Measurements from ENCODE around the gene CADPS. TPM values are rescaled to one million over a fixed set of nuclear protein-coding genes. Genes with fewer than 3 reads are reported as not detected.

The CADPS gene
- total RNA-seq, 1 experiment from 2014 or later: not detected

GRCh38 chr3:62378921-62379320, 496.3 kb downstream of the CADPS start:
- BruUV-seq (replicated peaks): no TSS peak
- Histone ChIP-seq H3F3A (ENCODE audit: insufficient read depth, low read depth) (no peaks in the 10 kb centered on the region), H3K9me3 (ENCODE audit: insufficient read depth, low read depth) (no peaks in the 10 kb centered on the region), H3K4me1 (replicated peaks; ENCODE audit: insufficient read depth) (no peaks in the 10 kb centered on the region), H4K20me1 (ENCODE audit: insufficient read depth) (no peaks in the 10 kb centered on the region), H3K27ac (no peak overlapping the region), H3K4me2 (no peak overlapping the region), H3K9me2 (ENCODE audit: insufficient read depth) (no peaks in the 10 kb centered on the region), H3K27me3 (ENCODE audit: insufficient read depth, low read depth) (peaks cover 49% of the 10 kb centered on the region), H3K4me3 (no peak overlapping the region), H2AFZ (no peak overlapping the region), H3K79me2 (ENCODE audit: low read depth) (no peaks in the 10 kb centered on the region), H3K36me3 (ENCODE audit: low read depth) (no peaks in the 10 kb centered on the region)
- no peak for DNase-seq
- TF ChIP-seq CTCF (conservative IDR thresholded peaks at IDR 0.05): no peak
- POLR2A ChIA-PET (ENCODE audit: unreplicated experiment): interaction anchor here (0.5 kb wide), 1 partner anchor 745 kb away, joined by 7 read pairs; no protein-coding TSS in a partner anchor
- CTCF ChIA-PET: no interaction called here
- intact Hi-C loops (cut with micrococcal nuclease; ENCODE audit: unreplicated experiment): no loop called here

- Histone ChIP-seq H3K4me2 (no peak overlapping the region), H4K20me1 (ENCODE audit: insufficient read depth) (no peaks in the 10 kb centered on the region), H3K9me2 (ENCODE audit: insufficient read depth) (no peaks in the 10 kb centered on the region), H3K79me2 (ENCODE audit: low read depth) (no peaks in the 10 kb centered on the region), H3K9me3 (ENCODE audit: insufficient read depth, low read depth) (no peaks in the 10 kb centered on the region), H3K4me1 (replicated peaks; ENCODE audit: insufficient read depth) (no peaks in the 10 kb centered on the region), H2AFZ (no peak overlapping the region), H3F3A (ENCODE audit: insufficient read depth, low read depth) (no peaks in the 10 kb centered on the region), H3K36me3 (ENCODE audit: low read depth) (no peaks in the 10 kb centered on the region), H3K27me3 (ENCODE audit: insufficient read depth, low read depth) (peaks cover 49% of the 10 kb centered on the region), H3K27ac (no peak overlapping the region), H3K4me3 (no peak overlapping the region)
- POLR2A ChIA-PET (ENCODE audit: unreplicated experiment): no interaction called here
- no TSS peak for BruUV-seq (replicated peaks)
- TF ChIP-seq CTCF (conservative IDR thresholded peaks at IDR 0.05) (no peak), EZH2 (IDR thresholded peaks at IDR 0.05; ENCODE audit: low read depth) (no peak)
- CTCF ChIA-PET: no interaction called here
- intact Hi-C loops (cut with micrococcal nuclease; ENCODE audit: unreplicated experiment): no loop called here
- DNase-seq: no peak
These were observed 496.9 kb downstream of the CADPS start for GRCh38 chr3:62378311-62378789.

- Histone ChIP-seq H3K9me3 (ENCODE audit: insufficient read depth, low read depth) (no peaks in the 10 kb centered on the region), H3K36me3 (ENCODE audit: low read depth) (no peaks in the 10 kb centered on the region), H3K4me2 (no peak overlapping the region), H3F3A (ENCODE audit: insufficient read depth, low read depth) (no peaks in the 10 kb centered on the region), H3K27me3 (ENCODE audit: insufficient read depth, low read depth) (peaks cover 40% of the 10 kb centered on the region), H3K4me1 (replicated peaks; ENCODE audit: insufficient read depth) (no peaks in the 10 kb centered on the region), H2AFZ (no peak overlapping the region), H3K79me2 (ENCODE audit: low read depth) (no peaks in the 10 kb centered on the region), H3K4me3 (no peak overlapping the region), H4K20me1 (ENCODE audit: insufficient read depth) (no peaks in the 10 kb centered on the region), H3K27ac (no peak overlapping the region), H3K9me2 (ENCODE audit: insufficient read depth) (no peaks in the 10 kb centered on the region)
- intact Hi-C loops (cut with micrococcal nuclease; ENCODE audit: unreplicated experiment): no loop called here
- no peak for TF ChIP-seq EZH2 (IDR thresholded peaks at IDR 0.05; ENCODE audit: low read depth)
- no peak for TF ChIP-seq CTCF (conservative IDR thresholded peaks at IDR 0.05)
- no TSS peak for BruUV-seq (replicated peaks)
- no peak for DNase-seq
- CTCF ChIA-PET: no interaction called here
- POLR2A ChIA-PET (ENCODE audit: unreplicated experiment): no interaction called here
These were observed 498.0 kb downstream of the CADPS start for GRCh38 chr3:62376906-62377877.

Data from PC-9 (cell line).